Left ventricle myocardium inferior (tissue), 1 donor: ENCODE data around the gene OR1L4. TPM values are rescaled to one million over a fixed set of nuclear protein-coding genes. Genes with fewer than 3 reads are reported as not detected.

Experiments
- DNase-seq: peaks from one replicate; pipeline ENCODE4 v3.0.0-alpha.2; 2020
- H3K27ac ChIP-seq: fragments of 200-600 bp; replicated peaks from 2 replicates; pipeline ENCODE4 v1.8.0; 2021
- H3K27me3 ChIP-seq: fragments of 200-600 bp; 2 replicates; pipeline ENCODE4 v1.8.0; 2021; ENCODE audit warnings: low read depth
- H3K36me3 ChIP-seq: fragments of 200-600 bp; 2 replicates; pipeline ENCODE4 v1.8.0; 2021
- H3K4me1 ChIP-seq: fragments of 200-600 bp; 2 replicates; pipeline ENCODE4 v1.8.0; 2021
- H3K4me3 ChIP-seq: fragments of 200-600 bp; 2 replicates; pipeline ENCODE4 v1.8.0; 2021; ENCODE audit warnings: mild to moderate bottlenecking, moderate library complexity
- H3K9me3 ChIP-seq: fragments of 200-600 bp; replicated peaks from 2 replicates; pipeline ENCODE4 v1.8.0; 2021
- intact Hi-C: fragments of 100-400 bp; cut with micrococcal nuclease; formaldehyde crosslinking; loops from one replicate; pipeline ENCODE4 v1.11.0; 2022
- long read RNA-seq: library from polyadenylated mRNA; unstranded; transcript quantifications from one replicate; pipeline ENCODE4 v2.0.0, GENCODE V29; 2021
- total RNA-seq: library from RNA; stranded (reverse); fragmentation: NEBNext Ultra II Directional; extraction: Animal tissue kit (Norgen Biotek cat#: 25700); gene quantifications from one replicate; pipeline ENCODE4 v1.2.1, GENCODE V29; 2021
- TF ChIP-seq, protein P1 (sequence below): fragments of 200-600 bp; IDR thresholded peaks from 2 replicates; pipeline ENCODE4 v1.8.0; 2021; ENCODE audit warnings: antibody characterized with exemption, mild to moderate bottlenecking, borderline replicate concordance
- donor health status: DM: no; HTN: yes; CAD: no; lungs with severe emphysema.

Gene OR1L4
- total RNA-seq: not detected
- long read RNA-seq: 0 reads

GRCh38 chr9:122723690-122724089 lies at the start of gene OR1L4:
Gene OR1L4, plus strand, starts transcription at chr9:122723990. Its CDS starts 0 bp downstream, at chr9:122723990.
- peaks cover 98% of the 10 kb centered on the region for H3K9me3 ChIP-seq
- H3K27me3 ChIP-seq: no peaks in the 10 kb centered on the region
- TF ChIP-seq, protein P1, sequence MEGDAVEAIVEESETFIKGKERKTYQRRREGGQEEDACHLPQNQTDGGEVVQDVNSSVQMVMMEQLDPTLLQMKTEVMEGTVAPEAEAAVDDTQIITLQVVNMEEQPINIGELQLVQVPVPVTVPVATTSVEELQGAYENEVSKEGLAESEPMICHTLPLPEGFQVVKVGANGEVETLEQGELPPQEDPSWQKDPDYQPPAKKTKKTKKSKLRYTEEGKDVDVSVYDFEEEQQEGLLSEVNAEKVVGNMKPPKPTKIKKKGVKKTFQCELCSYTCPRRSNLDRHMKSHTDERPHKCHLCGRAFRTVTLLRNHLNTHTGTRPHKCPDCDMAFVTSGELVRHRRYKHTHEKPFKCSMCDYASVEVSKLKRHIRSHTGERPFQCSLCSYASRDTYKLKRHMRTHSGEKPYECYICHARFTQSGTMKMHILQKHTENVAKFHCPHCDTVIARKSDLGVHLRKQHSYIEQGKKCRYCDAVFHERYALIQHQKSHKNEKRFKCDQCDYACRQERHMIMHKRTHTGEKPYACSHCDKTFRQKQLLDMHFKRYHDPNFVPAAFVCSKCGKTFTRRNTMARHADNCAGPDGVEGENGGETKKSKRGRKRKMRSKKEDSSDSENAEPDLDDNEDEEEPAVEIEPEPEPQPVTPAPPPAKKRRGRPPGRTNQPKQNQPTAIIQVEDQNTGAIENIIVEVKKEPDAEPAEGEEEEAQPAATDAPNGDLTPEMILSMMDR: no peak
- no peak within 1 kb of the TSS for H3K4me3 ChIP-seq
- H3K36me3 ChIP-seq: peaks cover 5% of the 10 kb centered on the region
- intact Hi-C loops: no loop called here
- no peak for DNase-seq
- H3K4me1 ChIP-seq: no peaks in the 10 kb centered on the region
- no peak within 1 kb of the TSS for H3K27ac ChIP-seq

GRCh38 chr9:122684851-122685250 lies 38.9 kb upstream of the OR1L4 start:
- TF ChIP-seq, protein P1: no peak
- Histone ChIP-seq H3K9me3 (peaks cover 57% of the 10 kb centered on the region), H3K4me3 (no peak overlapping the region), H3K4me1 (no peaks in the 10 kb centered on the region), H3K36me3 (no peaks in the 10 kb centered on the region), H3K27me3 (no peaks in the 10 kb centered on the region), H3K27ac (no peak overlapping the region)
- intact Hi-C loops: no loop called here
- no peak for DNase-seq

DNA sequence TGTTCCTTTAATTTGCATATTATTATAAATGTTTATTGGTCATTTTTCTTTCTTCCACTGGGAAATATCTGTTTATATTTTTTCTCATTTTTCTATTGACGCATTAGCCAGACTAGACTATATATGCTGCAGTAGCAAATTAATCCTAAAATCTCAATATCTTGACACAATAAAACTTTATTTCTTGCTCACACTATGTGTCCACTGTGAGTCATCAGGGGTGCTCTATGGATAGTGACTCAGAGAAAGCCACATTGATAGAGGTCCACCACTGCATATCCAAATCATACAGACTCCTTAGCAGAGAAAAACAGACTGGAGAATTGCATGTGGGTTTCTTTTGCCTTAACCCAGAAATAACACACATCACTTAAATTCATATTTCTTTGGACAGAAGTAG lies 28.1 kb upstream of the OR1L4 start:
- TF ChIP-seq, protein P1: no peak
- Histone ChIP-seq H3K27ac (no peak overlapping the region), H3K36me3 (no peaks in the 10 kb centered on the region), H3K9me3 (peaks cover 49% of the 10 kb centered on the region), H3K4me3 (no peak overlapping the region), H3K4me1 (no peaks in the 10 kb centered on the region), H3K27me3 (no peaks in the 10 kb centered on the region)
- intact Hi-C loops: no loop called here
- DNase-seq: no peak

GRCh38 chr9:122718038-122718437 lies 5.8 kb upstream of the OR1L4 start:
- TF ChIP-seq, protein P1: no peak
- intact Hi-C loops: no loop called here
- Histone ChIP-seq H3K4me3 (no peak overlapping the region), H3K36me3 (no peaks in the 10 kb centered on the region), H3K4me1 (no peaks in the 10 kb centered on the region), H3K27ac (no peak overlapping the region), H3K9me3 (peaks cover 91% of the 10 kb centered on the region), H3K27me3 (no peaks in the 10 kb centered on the region)
- no peak for DNase-seq

GRCh38 chr9:122719218-122719617 lies 4.6 kb upstream of the OR1L4 start:
- intact Hi-C loops: no loop called here

More at GRCh38 chr9:122719218-122719617, 4.6 kb upstream of the OR1L4 start:
- DNase-seq: no peak
- Histone ChIP-seq H3K36me3 (no peaks in the 10 kb centered on the region), H3K4me1 (no peaks in the 10 kb centered on the region), H3K27ac (no peak overlapping the region), H3K27me3 (no peaks in the 10 kb centered on the region), H3K9me3 (peaks cover 98% of the 10 kb centered on the region), H3K4me3 (no peak overlapping the region)
- TF ChIP-seq, protein P1: no peak
